Astrocyte (in vitro differentiated cells and primary cell): ENCODE measurements around the gene GMEB2. TPM values are rescaled to one million over a fixed set of nuclear protein-coding genes. Genes with fewer than 3 reads are reported as not detected.

ENCODE experiments used
- DNase-seq: peaks from one replicate; pipeline ENCODE4 v3.0.0-alpha.2; 2010; ENCODE audit warnings: low read depth
- FAIRE-seq: peaks from 2 replicates; lab custom pipeline; 2011; peaks lifted over from hg19 to GRCh38; lab: Jason Lieb, UNC
- H2AFZ ChIP-seq: 2 replicates; pipeline ENCODE4 v1.6.0; 2012; ENCODE audit warnings: low read depth, low read length, inconsistent platforms
- H3K27ac ChIP-seq: 2 replicates; pipeline ENCODE4 v1.5.1; 2011; ENCODE audit warnings: low read depth, low read length, inconsistent platforms
- H3K27me3 ChIP-seq: 2 replicates; pipeline ENCODE4 v1.6.0; 2011; ENCODE audit warnings: low read length, inconsistent platforms; ENCODE audit not compliant: insufficient read depth
- H3K36me3 ChIP-seq: 2 replicates; pipeline ENCODE4 v1.5.1; 2011; ENCODE audit warnings: low read length, inconsistent platforms; ENCODE audit not compliant: insufficient read depth
- H3K4me1 ChIP-seq: 2 replicates; pipeline ENCODE4 v1.5.1; 2011; ENCODE audit warnings: low read length, inconsistent platforms; ENCODE audit not compliant: insufficient read depth
- H3K4me2 ChIP-seq: 2 replicates; pipeline ENCODE4 v1.6.0; 2012; ENCODE audit warnings: low read length, inconsistent platforms
- H3K4me3 ChIP-seq: 2 replicates; pipeline ENCODE4 v1.5.1; 2011; ENCODE audit warnings: low read depth, mild to moderate bottlenecking, low read length, inconsistent platforms; ENCODE audit not compliant: insufficient read depth
- H3K79me2 ChIP-seq: 2 replicates; pipeline ENCODE4 v1.6.0; 2012; ENCODE audit warnings: mild to moderate bottlenecking, low read length, inconsistent platforms; ENCODE audit not compliant: insufficient read depth
- H3K9ac ChIP-seq: 2 replicates; pipeline ENCODE4 v1.6.0; 2012; ENCODE audit warnings: mild to moderate bottlenecking, low read length, inconsistent platforms
- H3K9me3 ChIP-seq: 2 replicates; pipeline ENCODE4 v1.5.1; 2012; ENCODE audit warnings: low read depth, mild to moderate bottlenecking, low read length, inconsistent platforms; ENCODE audit not compliant: insufficient read depth
- H4K20me1 ChIP-seq: 2 replicates; pipeline ENCODE4 v1.6.0; 2012; ENCODE audit warnings: low read length, inconsistent platforms; ENCODE audit not compliant: insufficient read depth
- H3K27ac Mint-ChIP-seq: one replicate; pipeline ENCODE4 v1.8.0; 2021; ENCODE audit warnings: mild to moderate bottlenecking, mixed read lengths; ENCODE audit not compliant: unreplicated experiment
- H3K27me3 Mint-ChIP-seq: one replicate; pipeline ENCODE4 v1.8.0; 2021; ENCODE audit warnings: low read depth, mixed read lengths; ENCODE audit not compliant: unreplicated experiment
- H3K36me3 Mint-ChIP-seq: one replicate; pipeline ENCODE4 v1.8.0; 2021; ENCODE audit warnings: low read depth, mixed read lengths; ENCODE audit not compliant: unreplicated experiment
- H3K4me1 Mint-ChIP-seq: one replicate; pipeline ENCODE4 v1.8.0; 2021; ENCODE audit warnings: low read depth, mixed read lengths; ENCODE audit not compliant: unreplicated experiment
- H3K4me3 Mint-ChIP-seq: one replicate; pipeline ENCODE4 v1.8.0; 2021; ENCODE audit warnings: mild to moderate bottlenecking, moderate library complexity, mixed read lengths; ENCODE audit not compliant: unreplicated experiment
- H3K9me3 Mint-ChIP-seq: one replicate; pipeline ENCODE4 v1.8.0; 2021; ENCODE audit warnings: mild to moderate bottlenecking, mixed read lengths; ENCODE audit not compliant: unreplicated experiment
- EZH2 ChIP-seq: IDR thresholded peaks from 2 replicates; pipeline ENCODE4 v1.6.1; 2012; ENCODE audit warnings: mild to moderate bottlenecking, low read length, inconsistent platforms; ENCODE audit not compliant: insufficient read depth
- total RNA-seq: library from RNA; stranded (reverse); gene quantifications from 2 replicates; pipeline ENCODE4 v1.2.1, GENCODE V29; 2021
- TF ChIP-seq, protein P1 (sequence below): IDR thresholded peaks from 2 replicates; pipeline ENCODE4 v1.5.1; 2011; ENCODE audit warnings: low read depth, mild to moderate bottlenecking, inconsistent platforms, low read length, moderate library complexity; ENCODE audit not compliant: insufficient read depth

The GMEB2 gene
- total RNA-seq, 1 donor from 2014 or later = 11.7 TPM

DNA sequence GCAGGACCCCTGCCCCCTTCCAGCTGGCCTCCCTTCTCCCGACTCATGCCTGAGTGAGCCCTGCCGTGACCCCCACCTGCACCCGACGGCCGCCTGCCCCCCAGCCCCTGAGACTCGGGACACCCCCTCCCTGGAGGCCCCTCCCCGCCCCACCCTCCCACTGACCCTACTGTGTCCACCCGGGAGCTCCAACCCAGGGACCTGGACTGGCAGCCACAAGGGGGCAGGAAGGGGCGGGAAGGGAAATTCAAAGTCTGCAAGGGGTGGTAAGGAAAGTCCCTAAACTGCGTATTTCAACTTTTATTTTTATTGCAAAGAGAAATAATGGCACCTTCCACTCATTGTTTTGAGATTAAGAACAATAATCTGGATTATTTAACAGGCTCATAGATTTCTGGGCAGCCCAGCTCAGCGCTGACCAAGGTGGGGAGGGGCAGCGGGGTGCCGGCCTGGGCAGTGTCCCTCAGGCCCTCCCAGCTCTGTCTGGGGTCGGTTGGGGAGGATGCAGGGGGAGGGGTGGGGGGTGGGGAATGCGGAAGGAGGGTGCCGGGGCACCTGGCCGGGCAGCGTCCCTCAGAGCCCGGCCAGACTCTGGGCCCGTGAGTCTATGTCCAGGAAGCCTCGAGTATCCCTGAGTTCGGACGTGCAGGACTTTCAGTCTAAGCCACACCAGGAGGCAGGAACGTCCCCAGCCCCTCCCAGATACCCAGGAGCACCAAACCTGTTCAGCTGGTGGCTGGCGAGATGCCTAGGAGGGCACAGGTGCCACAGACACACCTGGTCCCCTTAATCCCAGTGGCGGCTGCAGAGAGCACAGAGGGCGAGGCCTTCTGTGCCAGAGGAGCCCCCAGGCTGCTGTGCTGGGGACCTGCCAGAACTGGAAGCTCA lies 88.5 kb downstream of the GMEB2 start:
- Histone ChIP-seq H3K36me3 (no peaks in the 10 kb centered on the region), H3K4me1 (peaks cover 8% of the 10 kb centered on the region), H3K9ac (peak overlapping the region; percentile 50), H3K4me3 (no peak overlapping the region), H3K79me2 (no peaks in the 10 kb centered on the region), H4K20me1 (no peaks in the 10 kb centered on the region), H3K27ac (no peak overlapping the region), H3K27me3 (no peaks in the 10 kb centered on the region), H3K9me3 (no peaks in the 10 kb centered on the region), H3K4me2 (peak overlapping the region; percentile 79), H2AFZ (peak overlapping the region; percentile 81)
- Mint-ChIP-seq H3K4me1 (peaks cover 2% of the 10 kb centered on the region), H3K27me3 (no peaks in the 10 kb centered on the region), H3K4me3 (no peak overlapping the region), H3K36me3 (no peaks in the 10 kb centered on the region), H3K27ac (no peak overlapping the region), H3K9me3 (no peaks in the 10 kb centered on the region)
- no peak for DNase-seq
- TF ChIP-seq, protein P1, sequence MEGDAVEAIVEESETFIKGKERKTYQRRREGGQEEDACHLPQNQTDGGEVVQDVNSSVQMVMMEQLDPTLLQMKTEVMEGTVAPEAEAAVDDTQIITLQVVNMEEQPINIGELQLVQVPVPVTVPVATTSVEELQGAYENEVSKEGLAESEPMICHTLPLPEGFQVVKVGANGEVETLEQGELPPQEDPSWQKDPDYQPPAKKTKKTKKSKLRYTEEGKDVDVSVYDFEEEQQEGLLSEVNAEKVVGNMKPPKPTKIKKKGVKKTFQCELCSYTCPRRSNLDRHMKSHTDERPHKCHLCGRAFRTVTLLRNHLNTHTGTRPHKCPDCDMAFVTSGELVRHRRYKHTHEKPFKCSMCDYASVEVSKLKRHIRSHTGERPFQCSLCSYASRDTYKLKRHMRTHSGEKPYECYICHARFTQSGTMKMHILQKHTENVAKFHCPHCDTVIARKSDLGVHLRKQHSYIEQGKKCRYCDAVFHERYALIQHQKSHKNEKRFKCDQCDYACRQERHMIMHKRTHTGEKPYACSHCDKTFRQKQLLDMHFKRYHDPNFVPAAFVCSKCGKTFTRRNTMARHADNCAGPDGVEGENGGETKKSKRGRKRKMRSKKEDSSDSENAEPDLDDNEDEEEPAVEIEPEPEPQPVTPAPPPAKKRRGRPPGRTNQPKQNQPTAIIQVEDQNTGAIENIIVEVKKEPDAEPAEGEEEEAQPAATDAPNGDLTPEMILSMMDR = no peak
- no peak for TF ChIP-seq EZH2
- no peak for FAIRE-seq

Other genes with a start within 250 kb of the GMEB2 start
- 11.5 and 11.9 TPM in 2 replicates for gene KCNQ2, start 154.4 kb downstream of the GMEB2 start, total RNA-seq
- 31.8 and 37.6 TPM in 2 replicates for gene EEF1A2, start 128.0 kb downstream of the GMEB2 start, total RNA-seq
- gene PPDPF, start 106.3 kb downstream of the GMEB2 start, total RNA-seq = 251 and 268 TPM in 2 replicates
- 0.18 TPM in 1 of 2 replicates, not detected in the other for gene PTK6, start 89.7 kb downstream of the GMEB2 start, total RNA-seq
- 0.14 TPM in 1 of 2 replicates, not detected in the other for gene SRMS, start 79.4 kb downstream of the GMEB2 start, total RNA-seq
- 0.19 and 0.20 TPM in 2 replicates for gene FNDC11, start 72.9 kb downstream of the GMEB2 start, total RNA-seq
- gene HELZ2, start 52.9 kb downstream of the GMEB2 start, total RNA-seq = 188 and 200 TPM in 2 replicates
- gene STMN3, start 26.3 kb upstream of the GMEB2 start, total RNA-seq = 29.2 and 30.7 TPM in 2 replicates
- gene RTEL1, start 31.2 kb upstream of the GMEB2 start, total RNA-seq = 15.5 and 15.6 TPM in 2 replicates
- gene TNFRSF6B, start 69.6 kb upstream of the GMEB2 start, total RNA-seq = 2.0 and 2.8 TPM in 2 replicates
- gene ARFRP1, start 80.9 kb upstream of the GMEB2 start, total RNA-seq = 30.0 and 32.5 TPM in 2 replicates
- gene ZGPAT, start 80.9 kb upstream of the GMEB2 start, total RNA-seq = 24.8 and 25.5 TPM in 2 replicates
- 7.6 TPM in 2 replicates for gene LIME1, start 109.6 kb upstream of the GMEB2 start, total RNA-seq
- 65.6 and 68.3 TPM in 2 replicates for gene SLC2A4RG, start 112.7 kb upstream of the GMEB2 start, total RNA-seq
- 12.9 and 13.9 TPM in 2 replicates for gene ZBTB46, start 204.2 kb upstream of the GMEB2 start, total RNA-seq
- not detected in 2 replicates for gene ABHD16B, start 234.4 kb upstream of the GMEB2 start, total RNA-seq
- 145 TPM in 2 replicates for gene TPD52L2, start 238.2 kb upstream of the GMEB2 start, total RNA-seq